AG10803 (cell line): ENCODE measurements around the gene HACD3.

Source experiments
- DNase-seq: peaks from one replicate; pipeline ENCODE4 v3.0.0; 2010; ENCODE audit warnings: low read depth
- H3K4me3 ChIP-seq: 2 replicates; pipeline ENCODE4 v1.5.1; 2011; ENCODE audit warnings: mild to moderate bottlenecking, low read length, control low read depth
- TF ChIP-seq, protein P1 (sequence below): conservative IDR thresholded peaks from 2 replicates; pipeline ENCODE4 v1.5.1; 2011; ENCODE audit warnings: mild to moderate bottlenecking, low read length, control low read depth, inconsistent platforms

Gene HACD3, protein sequence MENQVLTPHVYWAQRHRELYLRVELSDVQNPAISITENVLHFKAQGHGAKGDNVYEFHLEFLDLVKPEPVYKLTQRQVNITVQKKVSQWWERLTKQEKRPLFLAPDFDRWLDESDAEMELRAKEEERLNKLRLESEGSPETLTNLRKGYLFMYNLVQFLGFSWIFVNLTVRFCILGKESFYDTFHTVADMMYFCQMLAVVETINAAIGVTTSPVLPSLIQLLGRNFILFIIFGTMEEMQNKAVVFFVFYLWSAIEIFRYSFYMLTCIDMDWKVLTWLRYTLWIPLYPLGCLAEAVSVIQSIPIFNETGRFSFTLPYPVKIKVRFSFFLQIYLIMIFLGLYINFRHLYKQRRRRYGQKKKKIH

DNA sequence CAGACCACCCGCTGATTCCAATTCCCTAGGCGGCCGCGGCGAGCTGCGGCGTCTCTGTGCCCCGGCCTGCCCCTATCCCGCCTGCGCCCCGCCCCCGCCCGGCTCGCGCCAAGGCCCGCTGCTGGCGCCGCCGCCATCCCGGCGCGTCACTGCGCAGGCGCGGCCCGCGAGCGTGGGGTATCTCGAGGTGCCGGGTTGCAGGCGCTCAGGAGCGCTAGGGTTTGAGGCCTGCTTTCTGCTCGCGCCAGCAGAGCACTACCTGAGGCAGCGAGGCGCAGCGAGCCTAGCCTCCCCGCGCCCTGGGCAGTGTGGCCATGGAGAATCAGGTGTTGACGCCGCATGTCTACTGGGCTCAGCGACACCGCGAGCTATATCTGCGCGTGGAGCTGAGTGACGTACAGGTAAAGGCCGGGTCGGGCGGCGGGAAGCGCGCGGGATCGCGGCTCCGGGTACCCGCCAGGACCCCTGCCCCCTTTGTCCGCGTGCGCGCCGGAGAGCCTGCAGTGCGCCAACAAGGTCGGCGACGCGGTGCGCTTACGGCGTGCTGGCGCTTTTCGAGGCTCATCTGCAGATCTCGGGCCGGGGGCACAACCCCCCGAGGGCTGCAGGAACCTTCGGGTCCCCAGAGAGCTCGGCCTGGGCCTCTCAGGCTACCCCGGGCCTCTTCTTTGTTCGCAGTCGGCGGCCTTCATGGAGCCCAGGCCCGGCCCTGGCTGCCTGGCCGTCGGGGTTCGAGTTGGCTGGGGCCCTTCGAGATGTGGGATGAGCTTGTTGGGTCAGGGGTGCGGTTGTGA lies at the start of gene HACD3:
Gene HACD3 (plus strand): TSS at position 146 of the 794 bp plus-strand sequence. CDS start 169 bp downstream, at position 315.
- peak; percentile 67 for DNase-seq
- TF ChIP-seq, protein P1, sequence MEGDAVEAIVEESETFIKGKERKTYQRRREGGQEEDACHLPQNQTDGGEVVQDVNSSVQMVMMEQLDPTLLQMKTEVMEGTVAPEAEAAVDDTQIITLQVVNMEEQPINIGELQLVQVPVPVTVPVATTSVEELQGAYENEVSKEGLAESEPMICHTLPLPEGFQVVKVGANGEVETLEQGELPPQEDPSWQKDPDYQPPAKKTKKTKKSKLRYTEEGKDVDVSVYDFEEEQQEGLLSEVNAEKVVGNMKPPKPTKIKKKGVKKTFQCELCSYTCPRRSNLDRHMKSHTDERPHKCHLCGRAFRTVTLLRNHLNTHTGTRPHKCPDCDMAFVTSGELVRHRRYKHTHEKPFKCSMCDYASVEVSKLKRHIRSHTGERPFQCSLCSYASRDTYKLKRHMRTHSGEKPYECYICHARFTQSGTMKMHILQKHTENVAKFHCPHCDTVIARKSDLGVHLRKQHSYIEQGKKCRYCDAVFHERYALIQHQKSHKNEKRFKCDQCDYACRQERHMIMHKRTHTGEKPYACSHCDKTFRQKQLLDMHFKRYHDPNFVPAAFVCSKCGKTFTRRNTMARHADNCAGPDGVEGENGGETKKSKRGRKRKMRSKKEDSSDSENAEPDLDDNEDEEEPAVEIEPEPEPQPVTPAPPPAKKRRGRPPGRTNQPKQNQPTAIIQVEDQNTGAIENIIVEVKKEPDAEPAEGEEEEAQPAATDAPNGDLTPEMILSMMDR = no peak
- H3K4me3 ChIP-seq = peak within 1 kb of the TSS; percentile 94

DNA sequence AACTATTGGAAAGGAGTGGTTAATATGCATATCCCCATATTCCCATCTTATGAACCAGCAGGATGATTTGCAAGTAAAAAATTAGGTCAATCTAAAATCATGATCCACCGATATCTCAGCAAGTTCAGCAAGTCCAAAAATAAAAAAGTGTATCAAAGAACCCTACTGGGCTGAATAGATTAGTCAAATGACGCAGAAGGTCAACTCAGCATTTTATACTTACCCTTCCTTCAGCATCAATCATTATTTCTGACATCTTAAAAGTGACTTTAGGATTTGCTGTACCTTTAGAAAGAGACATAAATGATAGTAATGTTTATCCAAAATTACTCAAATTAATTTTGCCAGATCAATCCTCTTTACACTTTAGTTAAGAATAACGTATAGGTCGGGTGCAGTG lies 45.4 kb upstream of the HACD3 start:
- no peak overlapping the region for H3K4me3 ChIP-seq
- TF ChIP-seq, protein P1 = no peak
- no peak for DNase-seq

DNA sequence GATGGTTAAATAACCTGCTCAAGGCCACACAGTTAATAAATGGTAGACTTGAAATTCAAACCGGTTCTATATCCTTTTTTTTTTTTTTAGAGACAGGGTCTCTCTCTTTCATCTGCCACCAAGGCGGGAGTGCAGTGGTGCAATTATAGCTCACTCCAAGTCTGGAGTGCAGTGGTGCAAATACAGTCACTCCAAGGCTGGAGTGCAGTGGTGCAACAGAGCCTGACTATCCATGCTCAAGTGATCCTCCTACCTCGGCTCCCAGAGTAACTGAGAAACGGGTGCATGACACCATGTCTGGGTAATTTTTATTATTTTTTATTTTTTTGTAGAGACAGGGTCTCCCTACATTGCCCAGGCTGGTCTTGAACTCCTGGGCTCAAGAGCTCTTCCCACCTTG lies 36.2 kb upstream of the HACD3 start:
- DNase-seq = no peak
- TF ChIP-seq, protein P1 = no peak
- H3K4me3 ChIP-seq = no peak overlapping the region

DNA sequence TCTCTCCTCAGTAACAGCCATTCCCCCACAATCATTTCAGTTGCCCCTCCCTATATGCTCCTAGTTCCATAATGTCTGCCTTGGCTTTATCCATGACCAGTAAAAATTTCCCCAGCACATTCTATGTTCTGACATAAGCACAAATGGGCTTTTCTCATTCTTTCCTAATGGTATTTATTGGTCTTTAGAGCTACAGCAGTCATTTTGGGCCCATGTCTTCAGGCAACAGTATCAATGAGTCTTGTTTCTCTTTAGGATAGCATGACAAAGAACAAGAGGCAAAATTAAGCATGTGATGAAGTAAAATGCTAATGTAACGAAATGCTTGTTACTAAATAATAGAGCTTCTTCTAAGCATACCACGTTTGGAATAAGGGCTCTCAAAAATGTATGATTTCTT lies 20.9 kb upstream of the HACD3 start:
- DNase-seq = no peak
- H3K4me3 ChIP-seq = no peak overlapping the region
- TF ChIP-seq, protein P1 = no peak

DNA sequence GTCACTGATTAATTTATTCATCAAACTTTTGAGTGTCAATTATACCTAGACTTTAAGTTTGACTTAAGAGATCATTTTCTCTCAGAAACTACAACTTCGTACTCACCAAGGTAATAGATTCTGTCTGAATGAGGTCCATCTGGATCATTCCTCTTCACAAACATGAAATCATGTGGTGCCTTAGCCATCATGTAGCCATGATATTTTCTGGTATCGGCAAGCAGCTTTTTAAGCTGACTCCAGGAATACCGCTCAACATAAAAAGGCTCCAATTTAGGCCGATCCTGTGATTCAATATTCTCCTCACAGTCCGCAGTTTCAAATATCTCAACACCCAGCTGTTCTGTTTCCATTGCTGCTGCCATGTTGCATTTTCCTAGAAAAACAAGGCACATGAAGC lies 18.1 kb upstream of the HACD3 start:
- no peak overlapping the region for H3K4me3 ChIP-seq
- no peak for DNase-seq
- TF ChIP-seq, protein P1 = no peak

DNA sequence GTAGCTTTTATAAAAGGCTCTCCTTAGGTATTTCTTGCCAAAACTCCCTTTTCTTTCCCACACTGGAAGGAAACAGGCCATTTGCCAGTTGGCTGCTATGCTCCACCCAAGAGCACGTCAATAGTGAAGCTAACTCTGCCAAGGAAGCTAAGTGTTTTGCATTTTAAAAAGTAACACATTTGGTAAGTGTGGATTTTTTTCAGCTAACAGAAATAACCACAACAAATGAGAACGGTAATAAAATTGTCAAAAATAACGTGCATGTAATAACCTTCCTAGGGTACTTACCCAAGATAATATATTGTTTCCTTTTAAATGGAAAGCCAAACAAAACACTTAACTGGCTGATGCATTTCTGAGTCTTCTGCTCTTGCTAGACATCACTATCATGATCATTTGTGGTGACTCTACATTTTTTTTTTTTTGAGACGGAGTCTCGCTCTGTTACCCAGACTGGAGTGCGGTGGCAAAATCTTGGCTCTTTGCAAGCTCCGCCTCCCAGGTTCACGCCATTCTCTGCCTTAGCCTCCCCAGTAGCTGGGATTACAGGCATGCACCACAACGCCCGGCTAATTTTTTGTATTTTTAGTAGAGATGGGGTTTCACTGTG lies 17.4 kb upstream of the HACD3 start:
- peak; percentile 92 for DNase-seq
- TF ChIP-seq, protein P1 = no peak
- no peak overlapping the region for H3K4me3 ChIP-seq
